ENCODE results near the gene SMC4. TPM values are rescaled to one million over a fixed set of nuclear protein-coding genes. Genes with fewer than 3 reads are reported as not detected.

The SMC4 gene
- polyA plus RNA-seq, 2 of the 4 experiments (the other 2 are of a cell fraction), result 121 to 139 TPM

- TF ChIP-seq SREBF2 (IDR thresholded peaks at IDR 0.05), result no peak
- no peak for TF ChIP-seq E2F6 (IDR thresholded peaks at IDR 0.05; ENCODE audit: borderline replicate concordance, low read depth)
- TF ChIP-seq MAFK (IDR thresholded peaks at IDR 0.05; ENCODE audit: partially characterized antibody), result no peak
- no peak for TF ChIP-seq MAZ (IDR thresholded peaks at IDR 0.05; ENCODE audit: borderline replicate concordance, low read depth, low read length)
- TF ChIP-seq, protein P1, sequence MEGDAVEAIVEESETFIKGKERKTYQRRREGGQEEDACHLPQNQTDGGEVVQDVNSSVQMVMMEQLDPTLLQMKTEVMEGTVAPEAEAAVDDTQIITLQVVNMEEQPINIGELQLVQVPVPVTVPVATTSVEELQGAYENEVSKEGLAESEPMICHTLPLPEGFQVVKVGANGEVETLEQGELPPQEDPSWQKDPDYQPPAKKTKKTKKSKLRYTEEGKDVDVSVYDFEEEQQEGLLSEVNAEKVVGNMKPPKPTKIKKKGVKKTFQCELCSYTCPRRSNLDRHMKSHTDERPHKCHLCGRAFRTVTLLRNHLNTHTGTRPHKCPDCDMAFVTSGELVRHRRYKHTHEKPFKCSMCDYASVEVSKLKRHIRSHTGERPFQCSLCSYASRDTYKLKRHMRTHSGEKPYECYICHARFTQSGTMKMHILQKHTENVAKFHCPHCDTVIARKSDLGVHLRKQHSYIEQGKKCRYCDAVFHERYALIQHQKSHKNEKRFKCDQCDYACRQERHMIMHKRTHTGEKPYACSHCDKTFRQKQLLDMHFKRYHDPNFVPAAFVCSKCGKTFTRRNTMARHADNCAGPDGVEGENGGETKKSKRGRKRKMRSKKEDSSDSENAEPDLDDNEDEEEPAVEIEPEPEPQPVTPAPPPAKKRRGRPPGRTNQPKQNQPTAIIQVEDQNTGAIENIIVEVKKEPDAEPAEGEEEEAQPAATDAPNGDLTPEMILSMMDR (IDR thresholded peaks at IDR 0.05), result no peak
- TF ChIP-seq, protein P2, sequence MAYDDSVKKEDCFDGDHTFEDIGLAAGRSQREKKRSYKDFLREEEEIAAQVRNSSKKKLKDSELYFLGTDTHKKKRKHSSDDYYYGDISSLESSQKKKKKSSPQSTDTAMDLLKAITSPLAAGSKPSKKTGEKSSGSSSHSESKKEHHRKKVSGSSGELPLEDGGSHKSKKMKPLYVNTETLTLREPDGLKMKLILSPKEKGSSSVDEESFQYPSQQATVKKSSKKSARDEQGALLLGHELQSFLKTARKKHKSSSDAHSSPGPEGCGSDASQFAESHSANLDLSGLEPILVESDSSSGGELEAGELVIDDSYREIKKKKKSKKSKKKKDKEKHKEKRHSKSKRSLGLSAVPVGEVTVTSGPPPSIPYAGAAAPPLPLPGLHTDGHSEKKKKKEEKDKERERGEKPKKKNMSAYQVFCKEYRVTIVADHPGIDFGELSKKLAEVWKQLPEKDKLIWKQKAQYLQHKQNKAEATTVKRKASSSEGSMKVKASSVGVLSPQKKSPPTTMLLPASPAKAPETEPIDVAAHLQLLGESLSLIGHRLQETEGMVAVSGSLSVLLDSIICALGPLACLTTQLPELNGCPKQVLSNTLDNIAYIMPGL (CRISPR knock-in tag; IDR thresholded peaks at IDR 0.05; ENCODE audit: borderline replicate concordance), result no peak
- no peak for TF ChIP-seq TP53 (CRISPR knock-in tag; IDR thresholded peaks at IDR 0.05)
- TF ChIP-seq HEYL (CRISPR knock-in tag; IDR thresholded peaks at IDR 0.05), result no peak
- TF ChIP-seq MYC (IDR thresholded peaks at IDR 0.05; ENCODE audit: borderline replicate concordance, low read length), result no peak
- TF ChIP-seq, protein P3, sequence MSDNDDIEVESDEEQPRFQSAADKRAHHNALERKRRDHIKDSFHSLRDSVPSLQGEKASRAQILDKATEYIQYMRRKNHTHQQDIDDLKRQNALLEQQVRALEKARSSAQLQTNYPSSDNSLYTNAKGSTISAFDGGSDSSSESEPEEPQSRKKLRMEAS (IDR thresholded peaks at IDR 0.05), result no peak
- TF ChIP-seq NR3C1 (IDR thresholded peaks at IDR 0.05), result no peak
- no peak for TF ChIP-seq NPAS2 (CRISPR knock-in tag; IDR thresholded peaks at IDR 0.05; ENCODE audit: borderline replicate concordance)
- no peak for TF ChIP-seq HOXB13 (CRISPR knock-in tag; IDR thresholded peaks at IDR 0.05; ENCODE audit: low read depth)
- no peak for TF ChIP-seq GATA3 (IDR thresholded peaks at IDR 0.05; ENCODE audit: borderline replicate concordance)
Observed at GRCh38 chr3:160464321-160464720, 64.9 kb downstream of the SMC4 start (continued).

- Histone ChIP-seq H3K4me2 (no peak overlapping the region), H3K4me3 (no peak overlapping the region), H3K27ac (no peak overlapping the region), H3K4me1 (no peaks in the 10 kb centered on the region), H3K9me3 (peaks cover 8% of the 10 kb centered on the region)
- no peak for DNase-seq (ENCODE audit: low read depth in 1 of 2, low spot score in 1 of 2)
- 52% methylated on average over 1 of the region's 1 CpG for WGBS (ENCODE audit: missing lambda C conversion rate)
- ChIA-PET POLR2A (no interaction called here), CTCF (interaction anchor here (1.2 to 1.3 kb wide), 2 partner anchors 21 to 42 kb away, joined by 3 to 4 read pairs; no protein-coding TSS in a partner anchor)
- no peak for ATAC-seq
- no peak for FAIRE-seq
- TF ChIP-seq REST (IDR thresholded peaks at IDR 0.05) (no peak), EHF (CRISPR knock-in tag; IDR thresholded peaks at IDR 0.05) (no peak), MAFK (IDR thresholded peaks at IDR 0.05; ENCODE audit: partially characterized antibody) (no peak), ESRRA (IDR thresholded peaks at IDR 0.05; ENCODE audit: borderline replicate concordance, low read length) (no peak)
- TF ChIP-seq, protein P1 (IDR thresholded peaks at IDR 0.05), result no peak
Observed at GRCh38 chr3:160464971-160465370, 65.5 kb downstream of the SMC4 start.
